Measurements from ENCODE around the gene POLR2J. TPM values are rescaled to one million over a fixed set of nuclear protein-coding genes. Genes with fewer than 3 reads are reported as not detected.

Gene POLR2J
- total and polyA plus RNA-seq, 2 experiments from 2014 or later = 32.2 to 167 TPM

GRCh38 chr7:102454468-102454867, 24.3 kb downstream of the POLR2J start (continued):
- no peak for TF ChIP-seq POLR2AphosphoS5 (IDR thresholded peaks at IDR 0.05; ENCODE audit: low read depth)
- no peak for TF ChIP-seq JUNB (IDR thresholded peaks at IDR 0.05; ENCODE audit: unreplicated experiment)
- TF ChIP-seq ZNF114 (CRISPR knock-in tag; IDR thresholded peaks at IDR 0.05) = no peak

DNA sequence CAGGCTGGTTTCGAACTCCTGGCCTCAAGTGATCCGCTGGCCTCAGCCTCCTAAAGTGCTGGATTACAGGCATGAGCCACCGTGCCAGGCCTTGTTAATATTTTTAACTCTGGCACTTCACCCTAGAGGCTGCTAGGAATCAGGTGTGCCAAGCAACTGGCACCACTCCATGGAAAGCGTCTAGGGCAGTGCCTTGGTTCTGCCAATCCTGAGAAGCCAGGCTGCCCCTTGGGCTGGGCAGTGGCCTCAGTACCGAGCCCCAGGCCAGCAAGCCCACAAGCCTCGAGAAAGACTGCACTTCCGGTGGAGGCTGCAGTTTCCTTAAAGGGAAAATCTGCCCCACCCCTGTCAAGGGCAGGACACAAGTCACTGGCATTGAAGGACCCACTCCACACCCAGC, 25.4 kb downstream of the POLR2J start:
- no peak overlapping the region for H2AFZ ChIP-seq
- no peak for TF ChIP-seq JUNB (IDR thresholded peaks at IDR 0.05; ENCODE audit: unreplicated experiment)
- TF ChIP-seq, protein P1, sequence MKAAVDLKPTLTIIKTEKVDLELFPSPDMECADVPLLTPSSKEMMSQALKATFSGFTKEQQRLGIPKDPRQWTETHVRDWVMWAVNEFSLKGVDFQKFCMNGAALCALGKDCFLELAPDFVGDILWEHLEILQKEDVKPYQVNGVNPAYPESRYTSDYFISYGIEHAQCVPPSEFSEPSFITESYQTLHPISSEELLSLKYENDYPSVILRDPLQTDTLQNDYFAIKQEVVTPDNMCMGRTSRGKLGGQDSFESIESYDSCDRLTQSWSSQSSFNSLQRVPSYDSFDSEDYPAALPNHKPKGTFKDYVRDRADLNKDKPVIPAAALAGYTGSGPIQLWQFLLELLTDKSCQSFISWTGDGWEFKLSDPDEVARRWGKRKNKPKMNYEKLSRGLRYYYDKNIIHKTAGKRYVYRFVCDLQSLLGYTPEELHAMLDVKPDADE (IDR thresholded peaks at IDR 0.05) = no peak
- no peak for TF ChIP-seq POLR2AphosphoS5 (IDR thresholded peaks at IDR 0.05; ENCODE audit: low read depth)
- TF ChIP-seq REST (IDR thresholded peaks at IDR 0.05; ENCODE audit: unreplicated experiment) = no peak
- TF ChIP-seq EZH2 (IDR thresholded peaks at IDR 0.05; ENCODE audit: low read depth, unreplicated experiment) = no peak
- no peak for TF ChIP-seq CREB1 (CRISPR knock-in tag; IDR thresholded peaks at IDR 0.05; ENCODE audit: low read depth)
- TF ChIP-seq ZNF331 (CRISPR knock-in tag; IDR thresholded peaks at IDR 0.05; ENCODE audit: low read depth) = no peak
- no peak for TF ChIP-seq EZH2phosphoT487 (IDR thresholded peaks at IDR 0.05; ENCODE audit: unreplicated experiment)
- no peak for TF ChIP-seq CTCF (conservative IDR thresholded peaks at IDR 0.05; ENCODE audit: low read depth in 2 of 2)
- TF ChIP-seq, protein P2, sequence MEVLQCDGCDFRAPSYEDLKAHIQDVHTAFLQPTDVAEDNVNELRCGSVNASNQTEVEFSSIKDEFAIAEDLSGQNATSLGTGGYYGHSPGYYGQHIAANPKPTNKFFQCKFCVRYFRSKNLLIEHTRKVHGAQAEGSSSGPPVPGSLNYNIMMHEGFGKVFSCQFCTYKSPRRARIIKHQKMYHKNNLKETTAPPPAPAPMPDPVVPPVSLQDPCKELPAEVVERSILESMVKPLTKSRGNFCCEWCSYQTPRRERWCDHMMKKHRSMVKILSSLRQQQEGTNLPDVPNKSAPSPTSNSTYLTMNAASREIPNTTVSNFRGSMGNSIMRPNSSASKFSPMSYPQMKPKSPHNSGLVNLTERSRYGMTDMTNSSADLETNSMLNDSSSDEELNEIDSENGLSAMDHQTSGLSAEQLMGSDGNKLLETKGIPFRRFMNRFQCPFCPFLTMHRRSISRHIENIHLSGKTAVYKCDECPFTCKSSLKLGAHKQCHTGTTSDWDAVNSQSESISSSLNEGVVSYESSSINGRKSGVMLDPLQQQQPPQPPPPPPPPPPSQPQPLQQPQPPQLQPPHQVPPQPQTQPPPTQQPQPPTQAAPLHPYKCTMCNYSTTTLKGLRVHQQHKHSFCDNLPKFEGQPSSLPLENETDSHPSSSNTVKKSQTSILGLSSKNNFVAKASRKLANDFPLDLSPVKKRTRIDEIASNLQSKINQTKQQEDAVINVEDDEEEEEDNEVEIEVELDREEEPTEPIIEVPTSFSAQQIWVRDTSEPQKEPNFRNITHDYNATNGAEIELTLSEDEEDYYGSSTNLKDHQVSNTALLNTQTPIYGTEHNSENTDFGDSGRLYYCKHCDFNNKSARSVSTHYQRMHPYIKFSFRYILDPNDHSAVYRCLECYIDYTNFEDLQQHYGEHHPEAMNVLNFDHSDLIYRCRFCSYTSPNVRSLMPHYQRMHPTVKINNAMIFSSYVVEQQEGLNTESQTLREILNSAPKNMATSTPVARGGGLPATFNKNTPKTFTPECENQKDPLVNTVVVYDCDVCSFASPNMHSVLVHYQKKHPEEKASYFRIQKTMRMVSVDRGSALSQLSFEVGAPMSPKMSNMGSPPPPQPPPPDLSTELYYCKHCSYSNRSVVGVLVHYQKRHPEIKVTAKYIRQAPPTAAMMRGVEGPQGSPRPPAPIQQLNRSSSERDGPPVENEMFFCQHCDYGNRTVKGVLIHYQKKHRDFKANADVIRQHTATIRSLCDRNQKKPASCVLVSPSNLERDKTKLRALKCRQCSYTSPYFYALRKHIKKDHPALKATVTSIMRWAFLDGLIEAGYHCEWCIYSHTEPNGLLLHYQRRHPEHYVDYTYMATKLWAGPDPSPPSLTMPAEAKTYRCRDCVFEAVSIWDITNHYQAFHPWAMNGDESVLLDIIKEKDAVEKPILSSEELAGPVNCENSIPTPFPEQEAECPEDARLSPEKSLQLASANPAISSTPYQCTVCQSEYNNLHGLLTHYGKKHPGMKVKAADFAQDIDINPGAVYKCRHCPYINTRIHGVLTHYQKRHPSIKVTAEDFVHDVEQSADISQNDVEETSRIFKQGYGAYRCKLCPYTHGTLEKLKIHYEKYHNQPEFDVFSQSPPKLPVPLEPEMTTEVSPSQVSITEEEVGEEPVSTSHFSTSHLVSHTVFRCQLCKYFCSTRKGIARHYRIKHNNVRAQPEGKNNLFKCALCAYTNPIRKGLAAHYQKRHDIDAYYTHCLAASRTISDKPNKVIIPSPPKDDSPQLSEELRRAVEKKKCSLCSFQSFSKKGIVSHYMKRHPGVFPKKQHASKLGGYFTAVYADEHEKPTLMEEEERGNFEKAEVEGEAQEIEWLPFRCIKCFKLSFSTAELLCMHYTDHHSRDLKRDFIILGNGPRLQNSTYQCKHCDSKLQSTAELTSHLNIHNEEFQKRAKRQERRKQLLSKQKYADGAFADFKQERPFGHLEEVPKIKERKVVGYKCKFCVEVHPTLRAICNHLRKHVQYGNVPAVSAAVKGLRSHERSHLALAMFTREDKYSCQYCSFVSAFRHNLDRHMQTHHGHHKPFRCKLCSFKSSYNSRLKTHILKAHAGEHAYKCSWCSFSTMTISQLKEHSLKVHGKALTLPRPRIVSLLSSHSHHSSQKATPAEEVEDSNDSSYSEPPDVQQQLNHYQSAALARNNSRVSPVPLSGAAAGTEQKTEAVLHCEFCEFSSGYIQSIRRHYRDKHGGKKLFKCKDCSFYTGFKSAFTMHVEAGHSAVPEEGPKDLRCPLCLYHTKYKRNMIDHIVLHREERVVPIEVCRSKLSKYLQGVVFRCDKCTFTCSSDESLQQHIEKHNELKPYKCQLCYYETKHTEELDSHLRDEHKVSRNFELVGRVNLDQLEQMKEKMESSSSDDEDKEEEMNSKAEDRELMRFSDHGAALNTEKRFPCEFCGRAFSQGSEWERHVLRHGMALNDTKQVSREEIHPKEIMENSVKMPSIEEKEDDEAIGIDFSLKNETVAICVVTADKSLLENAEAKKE (CRISPR knock-in tag; IDR thresholded peaks at IDR 0.05) = no peak
- TF ChIP-seq NANOG (IDR thresholded peaks at IDR 0.05; ENCODE audit: borderline replicate concordance) = no peak
- TF ChIP-seq ZNF114 (CRISPR knock-in tag; IDR thresholded peaks at IDR 0.05) = no peak
- TF ChIP-seq STAT1 (IDR thresholded peaks at IDR 0.05; ENCODE audit: unreplicated experiment) = no peak
- no peaks in the 10 kb centered on the region for H3K9me2 ChIP-seq (ENCODE audit: insufficient read depth)
- H3K4me2 ChIP-seq = no peak overlapping the region
- H3K4me3 ChIP-seq = no peak overlapping the region
- no peak overlapping the region for H3K27ac Mint-ChIP-seq
- H3K27me3 Mint-ChIP-seq (ENCODE audit: insufficient read depth, low read depth, poor library complexity) = peaks cover 6% of the 10 kb centered on the region
- H3K27me3 ChIP-seq (ENCODE audit: insufficient read depth) = no peaks in the 10 kb centered on the region
- DNase-seq (ENCODE audit: low spot score) = no peak
- no peaks in the 10 kb centered on the region; the same call in 1 of the 2 replicates for H4K20me1 ChIP-seq (replicated peaks; ENCODE audit: insufficient read depth)
- peaks cover 7% of the 10 kb centered on the region; the same call in 1 of the 2 replicates for H3K36me3 ChIP-seq (ENCODE audit: insufficient read depth)
- H3K36me3 Mint-ChIP-seq (ENCODE audit: low read depth) = peaks cover 16% of the 10 kb centered on the region
- ATAC-seq = no peak
- H3K9me3 Mint-ChIP-seq = no peaks in the 10 kb centered on the region
- 0 out of 2 replicates have a peak, but pooled peaks cover 3% of the 10 kb centered on the region for H3F3A ChIP-seq (replicated peaks; ENCODE audit: low read depth)
- H3K79me2 ChIP-seq (replicated peaks; ENCODE audit: insufficient read depth) = no peaks in the 10 kb centered on the region
- no peak overlapping the region for H3K4me3 Mint-ChIP-seq
- peaks cover 4% of the 10 kb centered on the region; the same call in 1 of the 3 replicates for H3K4me1 Mint-ChIP-seq
- no peaks in the 10 kb centered on the region for H3K4me1 ChIP-seq (ENCODE audit: insufficient read depth)
- H3K27ac ChIP-seq (ENCODE audit: low read depth) = no peak overlapping the region
